ENCODE data around the gene BFAR.
"Not testable (repeated sequence)": the region's sequence is repeated elsewhere in the genome, so short reads cannot be mapped to it uniquely, and the experiment has no call there.

GRCh38 chr16:14636951-14637240 lies 4.1 kb downstream of the BFAR start:
- not testable (repeated sequence) for TF ChIP-seq CTCF (IDR thresholded peaks at IDR 0.05; ENCODE audit: poor library complexity); EZH2phosphoT487 (IDR thresholded peaks at IDR 0.05; ENCODE audit: low read depth, severe bottlenecking, unreplicated experiment)
